Right lobe of liver (tissue), 4 donors: ENCODE measurements around the gene ATCAY.
"Not testable (repeated sequence)": the region's sequence is repeated elsewhere in the genome, so short reads cannot be mapped to it uniquely, and the experiment has no call there.

ENCODE experiments used
- CTCF ChIP-seq, 4 donors: fragments of 200-600 bp in 3 of 4; fragments of 450-650 bp in 1 of 4; IDR thresholded peaks; one replicate each; pipeline versions ENCODE4 v1.5.1 to v1.8.0; 2016 to 2022; ENCODE audit warnings: antibody characterized with exemption in 4 of 4, mild to moderate bottlenecking in 2 of 4
- POLR2A ChIP-seq: fragments of 450-650 bp; IDR thresholded peaks from one replicate; pipeline ENCODE4 v1.6.1; 2017; ENCODE audit warnings: antibody characterized with exemption, mild to moderate bottlenecking
- donor health status: DM: no; HTN: no; CAD: no.
- donor health status: DM: no; HTN: no; CAD: no.
- donor health status: DM: no; HTN: yes; CAD: no.

DNA sequence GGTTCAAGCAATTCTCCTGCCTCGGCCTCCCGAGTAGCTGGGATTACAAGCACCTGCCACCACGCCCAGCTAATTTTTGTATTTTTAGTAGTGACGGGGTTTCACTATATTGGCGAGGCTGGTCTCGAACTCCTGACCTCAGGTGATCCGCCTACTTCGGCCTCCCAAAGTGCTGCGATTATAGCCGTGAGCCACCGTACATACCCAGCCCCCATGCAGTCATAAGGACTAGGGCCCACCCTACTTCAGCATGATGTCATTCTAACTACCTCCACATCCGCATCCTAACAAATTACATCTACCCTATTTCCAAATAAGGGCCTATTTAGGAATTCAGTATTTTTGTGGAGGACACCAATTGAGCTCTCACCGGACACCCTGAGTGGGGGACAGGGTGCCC is 74.8 kb downstream of the ATCAY start:
- TF ChIP-seq CTCF (IDR thresholded peaks at IDR 0.05); POLR2A: not testable (repeated sequence)
